ENCODE measurements around the gene EPSTI1. TPM values are rescaled to one million over a fixed set of nuclear protein-coding genes. Genes with fewer than 3 reads are reported as not detected.

Gene EPSTI1
- total RNA-seq, 1 donor from 2014 or later: 24.7 TPM

- Histone ChIP-seq H3K27ac (no peak overlapping the region), H3K4me1 (no peaks in the 10 kb centered on the region), H3K9me3 (no peaks in the 10 kb centered on the region), H3K27me3 (no peaks in the 10 kb centered on the region), H3K4me3 (no peak overlapping the region), H3K36me3 (no peaks in the 10 kb centered on the region)
- intact Hi-C loops (cut with DNase I): no loop called here
- TF ChIP-seq CTCF (IDR thresholded peaks at IDR 0.05): no peak
- no peak for DNase-seq
- ATAC-seq: peak; percentile 69
Observed at GRCh38 chr13:42977219-42977659, 14.8 kb downstream of the EPSTI1 start.

- ATAC-seq: no peak
- H3K4me1 ChIP-seq: peaks cover 4% of the 10 kb centered on the region
- TF ChIP-seq CTCF (IDR thresholded peaks at IDR 0.05): no peak
- no peak overlapping the region for H3K27ac ChIP-seq
- no peaks in the 10 kb centered on the region for H3K36me3 ChIP-seq
- no peaks in the 10 kb centered on the region for H3K27me3 ChIP-seq
- no peaks in the 10 kb centered on the region for H3K9me3 ChIP-seq
- H3K4me3 ChIP-seq: no peak overlapping the region
- intact Hi-C loops (cut with DNase I): no loop called here
- no peak for DNase-seq
Observed at GRCh38 chr13:42976066-42976465, 16.0 kb downstream of the EPSTI1 start.

GRCh38 chr13:42973581-42973980 lies 18.5 kb downstream of the EPSTI1 start:
- Histone ChIP-seq H3K27ac (no peak overlapping the region), H3K9me3 (no peaks in the 10 kb centered on the region), H3K4me3 (no peak overlapping the region), H3K4me1 (peaks cover 15% of the 10 kb centered on the region), H3K27me3 (no peaks in the 10 kb centered on the region), H3K36me3 (no peaks in the 10 kb centered on the region)
- DNase-seq (no peak), ATAC-seq (no peak)
- intact Hi-C loops (cut with DNase I): no loop called here
- TF ChIP-seq CTCF (IDR thresholded peaks at IDR 0.05): no peak

- Histone ChIP-seq H3K27me3 (no peaks in the 10 kb centered on the region), H3K9me3 (no peaks in the 10 kb centered on the region), H3K36me3 (no peaks in the 10 kb centered on the region), H3K27ac (no peak overlapping the region), H3K4me1 (peaks cover 15% of the 10 kb centered on the region), H3K4me3 (no peak overlapping the region)
- intact Hi-C loops (cut with DNase I): no loop called here
- DNase-seq (no peak), ATAC-seq (no peak)
- TF ChIP-seq CTCF (IDR thresholded peaks at IDR 0.05): no peak
Observed at GRCh38 chr13:42971691-42972347, 20.2 kb downstream of the EPSTI1 start.

- Histone ChIP-seq H3K27me3 (no peaks in the 10 kb centered on the region), H3K9me3 (no peaks in the 10 kb centered on the region), H3K36me3 (no peaks in the 10 kb centered on the region), H3K4me3 (no peak overlapping the region), H3K4me1 (peaks cover 15% of the 10 kb centered on the region), H3K27ac (no peak overlapping the region)
- intact Hi-C loops (cut with DNase I): no loop called here
- TF ChIP-seq CTCF (IDR thresholded peaks at IDR 0.05): peak; percentile 78
- peak; percentile 83 for ATAC-seq
- no peak for DNase-seq
Observed at GRCh38 chr13:42970824-42971690, 21.0 kb downstream of the EPSTI1 start.
